ENCODE data around the gene RNASEH2B.

RNASEH2B gene

GRCh38 chr13:50873991-50874390, 35.6 kb upstream of the RNASEH2B start:
- DNase-seq (ENCODE audit: extremely low spot score) = no peak
- TF ChIP-seq CTCF (IDR thresholded peaks at IDR 0.05; ENCODE audit: control extremely low read depth, extremely low read depth, low read depth, missing control alignments) = no peak
- POLR2A ChIA-PET = no interaction called here
- CTCF ChIA-PET = no interaction called here

GRCh38 chr13:50882816-50883435, 26.7 kb upstream of the RNASEH2B start:
- no peak for DNase-seq (ENCODE audit: extremely low spot score)
- ChIA-PET POLR2A (no interaction called here), CTCF (interaction anchor here (1.8 kb wide), 1 partner anchor 18 kb away, joined by 5 read pairs; no protein-coding TSS in a partner anchor)
- TF ChIP-seq CTCF (IDR thresholded peaks at IDR 0.05; ENCODE audit: control extremely low read depth, extremely low read depth, low read depth, missing control alignments) = no peak

GRCh38 chr13:50883728-50884127, 25.9 kb upstream of the RNASEH2B start:
- TF ChIP-seq CTCF (IDR thresholded peaks at IDR 0.05; ENCODE audit: control extremely low read depth, extremely low read depth, low read depth, missing control alignments) = no peak
- CTCF ChIA-PET = interaction anchor here (0.7 to 1.8 kb wide), 2 partner anchors 19 to 28 kb away, joined by 3 to 5 read pairs; no protein-coding TSS in a partner anchor
- DNase-seq (ENCODE audit: extremely low spot score) = no peak
- POLR2A ChIA-PET = no interaction called here

- POLR2A ChIA-PET = no interaction called here
- CTCF ChIA-PET = interaction anchor here (0.6 to 1.8 kb wide), 3 partner anchors 20 to 375 kb away, joined by 3 to 5 read pairs (median 3); no protein-coding TSS in a partner anchor
These were observed 25.3 kb upstream of the RNASEH2B start for GRCh38 chr13:50884265-50884664.

GRCh38 chr13:50887151-50887550, 22.4 kb upstream of the RNASEH2B start:
- TF ChIP-seq CTCF (IDR thresholded peaks at IDR 0.05; ENCODE audit: control extremely low read depth, extremely low read depth, low read depth, missing control alignments) = no peak
- CTCF ChIA-PET = interaction anchor here (1.7 kb wide), 1 partner anchor 24 kb away, joined by 5 read pairs; no protein-coding TSS in a partner anchor
- DNase-seq (ENCODE audit: extremely low spot score) = no peak
- POLR2A ChIA-PET = no interaction called here

More at GRCh38 chr13:50884265-50884664, 25.3 kb upstream of the RNASEH2B start:
- DNase-seq (ENCODE audit: extremely low spot score) = no peak
- TF ChIP-seq CTCF (IDR thresholded peaks at IDR 0.05; ENCODE audit: control extremely low read depth, extremely low read depth, low read depth, missing control alignments) = no peak

- no peak for TF ChIP-seq CTCF (IDR thresholded peaks at IDR 0.05; ENCODE audit: control extremely low read depth, extremely low read depth, low read depth, missing control alignments)
- no peak for DNase-seq (ENCODE audit: extremely low spot score)
- CTCF ChIA-PET = interaction anchor here (1.0 to 1.8 kb wide), 3 partner anchors 11 to 318 kb away, joined by 3 to 7 read pairs (median 4); no protein-coding TSS in a partner anchor
- POLR2A ChIA-PET = no interaction called here
These were observed 21.2 kb upstream of the RNASEH2B start for GRCh38 chr13:50888362-50888761.
